HG02610 (cell line): ENCODE measurements around the gene RBFOX1.

Source experiments
- ATAC-seq: cut with Tn5 transposase; IDR thresholded peaks from one replicate; pipeline ENCODE4 v1.9.1; 2021; ENCODE audit warnings: mild to moderate bottlenecking, moderate library complexity; ENCODE audit not compliant: unreplicated experiment

Gene RBFOX1

GRCh38 chr16:7513429-7513828 lies 180.8 kb downstream of the RBFOX1 start:
- no peak for ATAC-seq

GRCh38 chr16:7515543-7515942 lies 182.9 kb downstream of the RBFOX1 start:
- no peak for ATAC-seq

GRCh38 chr16:7517496-7517895 lies 184.9 kb downstream of the RBFOX1 start:
- no peak for ATAC-seq

- ATAC-seq = no peak
These were observed 185.5 kb downstream of the RBFOX1 start for GRCh38 chr16:7518158-7518557.

GRCh38 chr16:7521834-7522233 lies 189.2 kb downstream of the RBFOX1 start:
- no peak for ATAC-seq

- ATAC-seq = no peak
These were observed 191.8 kb downstream of the RBFOX1 start for GRCh38 chr16:7524419-7524818.

- no peak for ATAC-seq
These were observed 194.1 kb downstream of the RBFOX1 start for GRCh38 chr16:7526736-7527135.

- no peak for ATAC-seq
These were observed 199.9 kb downstream of the RBFOX1 start for GRCh38 chr16:7532534-7532933.

- ATAC-seq = no peak
These were observed 202.1 kb downstream of the RBFOX1 start for GRCh38 chr16:7534749-7535148.

GRCh38 chr16:7541026-7541425 lies 208.4 kb downstream of the RBFOX1 start:
- no peak for ATAC-seq

GRCh38 chr16:7545251-7545650 lies 212.6 kb downstream of the RBFOX1 start:
- no peak for ATAC-seq

- no peak for ATAC-seq
These were observed 214.3 kb downstream of the RBFOX1 start for GRCh38 chr16:7546948-7547347.

- ATAC-seq = no peak
These were observed 215.1 kb downstream of the RBFOX1 start for GRCh38 chr16:7547736-7548135.

- ATAC-seq = no peak
These were observed 216.2 kb downstream of the RBFOX1 start for GRCh38 chr16:7548796-7549318.

GRCh38 chr16:7550096-7550495 lies 217.5 kb downstream of the RBFOX1 start:
- ATAC-seq = no peak

GRCh38 chr16:7555459-7555858 lies 222.8 kb downstream of the RBFOX1 start:
- no peak for ATAC-seq

- no peak for ATAC-seq
These were observed 229.3 kb downstream of the RBFOX1 start for GRCh38 chr16:7561908-7562405.

- ATAC-seq = no peak
These were observed 233.7 kb downstream of the RBFOX1 start for GRCh38 chr16:7566360-7566759.

- ATAC-seq = no peak
These were observed 238.7 kb downstream of the RBFOX1 start for GRCh38 chr16:7571366-7571765.

- ATAC-seq = no peak
These were observed 244.9 kb downstream of the RBFOX1 start for GRCh38 chr16:7577588-7577987.

- ATAC-seq = no peak
These were observed 246.8 kb downstream of the RBFOX1 start for GRCh38 chr16:7579454-7579853.

- ATAC-seq = no peak
These were observed 248.5 kb downstream of the RBFOX1 start for GRCh38 chr16:7581175-7581574.

GRCh38 chr16:7583396-7583795 lies 250.8 kb downstream of the RBFOX1 start:
- no peak for ATAC-seq
